ENCODE data around the gene NUP188. TPM values are rescaled to one million over a fixed set of nuclear protein-coding genes. Genes with fewer than 3 reads are reported as not detected.

NUP188 gene
- total RNA-seq, 1 donor from 2014 or later = 49.6 TPM

- Histone ChIP-seq H3K4me1 (peaks cover 13% of the 10 kb centered on the region), H3K36me3 (peaks cover 16% of the 10 kb centered on the region), H3K4me3 (peak overlapping the region; percentile 75), H3K27ac (peak overlapping the region; percentile 24), H3K9me3 (no peaks in the 10 kb centered on the region), H3K27me3 (no peaks in the 10 kb centered on the region)
- TF ChIP-seq, protein P1, sequence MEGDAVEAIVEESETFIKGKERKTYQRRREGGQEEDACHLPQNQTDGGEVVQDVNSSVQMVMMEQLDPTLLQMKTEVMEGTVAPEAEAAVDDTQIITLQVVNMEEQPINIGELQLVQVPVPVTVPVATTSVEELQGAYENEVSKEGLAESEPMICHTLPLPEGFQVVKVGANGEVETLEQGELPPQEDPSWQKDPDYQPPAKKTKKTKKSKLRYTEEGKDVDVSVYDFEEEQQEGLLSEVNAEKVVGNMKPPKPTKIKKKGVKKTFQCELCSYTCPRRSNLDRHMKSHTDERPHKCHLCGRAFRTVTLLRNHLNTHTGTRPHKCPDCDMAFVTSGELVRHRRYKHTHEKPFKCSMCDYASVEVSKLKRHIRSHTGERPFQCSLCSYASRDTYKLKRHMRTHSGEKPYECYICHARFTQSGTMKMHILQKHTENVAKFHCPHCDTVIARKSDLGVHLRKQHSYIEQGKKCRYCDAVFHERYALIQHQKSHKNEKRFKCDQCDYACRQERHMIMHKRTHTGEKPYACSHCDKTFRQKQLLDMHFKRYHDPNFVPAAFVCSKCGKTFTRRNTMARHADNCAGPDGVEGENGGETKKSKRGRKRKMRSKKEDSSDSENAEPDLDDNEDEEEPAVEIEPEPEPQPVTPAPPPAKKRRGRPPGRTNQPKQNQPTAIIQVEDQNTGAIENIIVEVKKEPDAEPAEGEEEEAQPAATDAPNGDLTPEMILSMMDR (IDR thresholded peaks at IDR 0.05) = no peak
- intact Hi-C loops (cut with DNase I) = no loop called here
- no peak for DNase-seq
- ATAC-seq = no peak
Measured at GRCh38 chr9:129036923-129037766, 89.6 kb downstream of the NUP188 start.

DNA sequence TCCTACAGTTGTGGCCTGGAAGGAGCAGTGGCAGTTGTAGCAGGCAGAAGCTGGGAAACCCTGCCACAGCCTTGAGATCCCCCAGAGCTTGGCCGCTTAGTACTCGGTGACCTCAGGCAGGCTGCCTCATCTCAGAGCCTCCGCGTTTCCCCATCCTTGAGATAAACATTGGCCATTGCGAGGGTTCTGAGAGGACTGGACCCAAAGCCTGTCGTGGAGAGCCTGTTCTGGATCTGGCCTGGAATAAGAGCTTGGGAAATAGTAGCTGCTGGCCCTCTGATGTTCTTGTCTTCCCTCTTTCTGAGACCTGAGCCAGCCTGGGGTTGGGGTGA lies 90.2 kb downstream of the NUP188 start:
- TF ChIP-seq, protein P1 (IDR thresholded peaks at IDR 0.05) = no peak
- Histone ChIP-seq H3K4me1 (peaks cover 13% of the 10 kb centered on the region), H3K27ac (no peak overlapping the region), H3K9me3 (no peaks in the 10 kb centered on the region), H3K4me3 (peak overlapping the region; percentile 75), H3K27me3 (no peaks in the 10 kb centered on the region), H3K36me3 (peaks cover 21% of the 10 kb centered on the region)
- ATAC-seq (no peak), DNase-seq (no peak)
- intact Hi-C loops (cut with DNase I) = no loop called here

GRCh38 chr9:129038109-129038852 lies 90.8 kb downstream of the NUP188 start:
- Histone ChIP-seq H3K27ac (no peak overlapping the region), H3K4me3 (no peak overlapping the region), H3K36me3 (peaks cover 24% of the 10 kb centered on the region), H3K4me1 (peaks cover 13% of the 10 kb centered on the region), H3K27me3 (no peaks in the 10 kb centered on the region), H3K9me3 (no peaks in the 10 kb centered on the region)
- DNase-seq (no peak), ATAC-seq (no peak)
- TF ChIP-seq, protein P1 (IDR thresholded peaks at IDR 0.05) = no peak
- intact Hi-C loops (cut with DNase I) = no loop called here

- Histone ChIP-seq H3K4me1 (peaks cover 13% of the 10 kb centered on the region), H3K4me3 (no peak overlapping the region), H3K36me3 (peaks cover 35% of the 10 kb centered on the region), H3K27me3 (no peaks in the 10 kb centered on the region), H3K27ac (no peak overlapping the region), H3K9me3 (no peaks in the 10 kb centered on the region)
- TF ChIP-seq, protein P1 (IDR thresholded peaks at IDR 0.05) = no peak
- DNase-seq = no peak
- ATAC-seq = no peak
- intact Hi-C loops (cut with DNase I) = no loop called here
Measured at GRCh38 chr9:129040113-129040643, 92.7 kb downstream of the NUP188 start.

DNA sequence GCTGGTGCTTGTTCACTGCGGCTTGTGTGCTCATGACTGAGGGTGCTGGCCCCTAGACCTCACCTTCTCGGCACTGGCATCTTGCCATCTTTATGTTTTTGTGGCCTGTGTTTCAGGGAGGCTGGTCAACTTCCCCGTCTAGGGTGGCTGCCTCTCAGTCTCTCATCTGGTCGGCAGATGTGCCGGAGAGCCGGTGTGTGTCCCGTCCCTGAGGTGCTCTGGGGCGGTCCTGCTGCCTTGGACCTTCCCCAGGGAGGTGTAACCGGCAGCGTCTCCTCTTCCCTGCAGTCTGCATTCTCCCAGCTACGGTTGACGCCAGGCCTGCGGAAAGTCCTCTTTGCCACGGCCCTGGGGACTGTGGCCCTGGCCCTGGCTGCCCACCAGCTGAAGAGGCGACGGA lies 94.5 kb downstream of the NUP188 start:
- H3K27ac ChIP-seq = no peak overlapping the region
- DNase-seq (no peak), ATAC-seq (no peak)
- H3K27me3 ChIP-seq = no peaks in the 10 kb centered on the region
- H3K9me3 ChIP-seq = no peaks in the 10 kb centered on the region
- H3K36me3 ChIP-seq = peaks cover 47% of the 10 kb centered on the region
- H3K4me1 ChIP-seq = peaks cover 13% of the 10 kb centered on the region
- intact Hi-C loops (cut with DNase I) = no loop called here
- H3K4me3 ChIP-seq = no peak overlapping the region
- TF ChIP-seq, protein P1 (IDR thresholded peaks at IDR 0.05) = no peak
